Measurements from ENCODE around the gene CHRNB2. TPM values are rescaled to one million over a fixed set of nuclear protein-coding genes. Genes with fewer than 3 reads are reported as not detected.

CHRNB2 gene
- total RNA-seq, 1 donor from 2014 or later, result 0.11 TPM

- Mint-ChIP-seq H3K36me3 (peaks cover 38% of the 10 kb centered on the region), H3K9me3 (no peaks in the 10 kb centered on the region), H3K27me3 (ENCODE audit: insufficient read depth, low read depth) (no peaks in the 10 kb centered on the region), H3K4me3 (no peak overlapping the region), H3K4me1 (peaks cover 21% of the 10 kb centered on the region), H3K27ac (no peak overlapping the region)
- H3K9ac ChIP-seq, result no peak overlapping the region
- H3K4me1 ChIP-seq, result peaks cover 14% of the 10 kb centered on the region
- H3K79me2 ChIP-seq (ENCODE audit: low read depth), result peaks cover 33% of the 10 kb centered on the region
- peaks cover 43% of the 10 kb centered on the region for H4K20me1 ChIP-seq (ENCODE audit: low read depth)
- H2AFZ ChIP-seq (replicated peaks), result no peak overlapping the region
- no peak overlapping the region for H3K4me2 ChIP-seq
- no peak overlapping the region for H3K27ac ChIP-seq
- TF ChIP-seq EZH2phosphoT487 (IDR thresholded peaks at IDR 0.05) (no peak), EZH2 (IDR thresholded peaks at IDR 0.05) (no peak), CTCF (IDR thresholded peaks at IDR 0.05) (no peak)
- DNase-seq (ENCODE audit: low spot score), result no peak
- no peaks in the 10 kb centered on the region for H3K9me3 ChIP-seq (ENCODE audit: low read depth)
- H3K36me3 ChIP-seq, result peaks cover 16% of the 10 kb centered on the region
- H3K27me3 ChIP-seq, result no peaks in the 10 kb centered on the region
- no peak overlapping the region for H3K4me3 ChIP-seq
- H3F3A ChIP-seq (ENCODE audit: low read depth), result no peaks in the 10 kb centered on the region
These were observed 14.2 kb upstream of the CHRNB2 start for GRCh38 chr1:154553056-154554030.

- peaks cover 16% of the 10 kb centered on the region for H3K36me3 ChIP-seq
- no peak overlapping the region for H3K27ac ChIP-seq
- H3K9me3 Mint-ChIP-seq, result no peaks in the 10 kb centered on the region
- H3K79me2 ChIP-seq (ENCODE audit: low read depth), result peaks cover 33% of the 10 kb centered on the region
- no peaks in the 10 kb centered on the region for H3K9me3 ChIP-seq (ENCODE audit: low read depth)
- H3K4me1 Mint-ChIP-seq, result peaks cover 38% of the 10 kb centered on the region
- H3K27me3 ChIP-seq, result no peaks in the 10 kb centered on the region
- H3K27ac Mint-ChIP-seq, result no peak overlapping the region
- peak overlapping the region; percentile 100 for H3K4me3 ChIP-seq
- H3F3A ChIP-seq (ENCODE audit: low read depth), result peaks cover 12% of the 10 kb centered on the region
- H4K20me1 ChIP-seq (ENCODE audit: low read depth), result peaks cover 32% of the 10 kb centered on the region
- H3K4me1 ChIP-seq, result peaks cover 14% of the 10 kb centered on the region
- no peak overlapping the region for H2AFZ ChIP-seq (replicated peaks)
- DNase-seq (ENCODE audit: low spot score), result peak; percentile 66
- H3K4me2 ChIP-seq, result peak overlapping the region; percentile 100
- H3K36me3 Mint-ChIP-seq, result peaks cover 26% of the 10 kb centered on the region
- peaks cover 4% of the 10 kb centered on the region for H3K27me3 Mint-ChIP-seq (ENCODE audit: insufficient read depth, low read depth)
- H3K4me3 Mint-ChIP-seq, result peak overlapping the region; percentile 94
- no peak overlapping the region for H3K9ac ChIP-seq
- TF ChIP-seq EZH2 (IDR thresholded peaks at IDR 0.05), result no peak
- TF ChIP-seq EZH2phosphoT487 (IDR thresholded peaks at IDR 0.05), result no peak
- no peak for TF ChIP-seq CTCF (IDR thresholded peaks at IDR 0.05)
These were observed 11.2 kb upstream of the CHRNB2 start for GRCh38 chr1:154556422-154556821.

- H3K4me3 ChIP-seq, result peak overlapping the region; percentile 100
- H3K4me3 Mint-ChIP-seq, result peak overlapping the region; percentile 94
- H3K4me1 Mint-ChIP-seq, result peaks cover 42% of the 10 kb centered on the region
- H3K36me3 ChIP-seq, result peaks cover 16% of the 10 kb centered on the region
- H3K9ac ChIP-seq, result peak overlapping the region; percentile 86
- H3K36me3 Mint-ChIP-seq, result peaks cover 23% of the 10 kb centered on the region
- peaks cover 14% of the 10 kb centered on the region for H3K4me1 ChIP-seq
- peak overlapping the region; percentile 95 for H3K27ac Mint-ChIP-seq
- no peaks in the 10 kb centered on the region for H3K9me3 ChIP-seq (ENCODE audit: low read depth)
- TF ChIP-seq EZH2phosphoT487 (IDR thresholded peaks at IDR 0.05), result no peak
- TF ChIP-seq EZH2 (IDR thresholded peaks at IDR 0.05), result no peak
- no peak for TF ChIP-seq CTCF (IDR thresholded peaks at IDR 0.05)
- no peak overlapping the region for H3K27ac ChIP-seq
- H3F3A ChIP-seq (ENCODE audit: low read depth), result peaks cover 12% of the 10 kb centered on the region
- H2AFZ ChIP-seq (replicated peaks), result no peak overlapping the region
- no peaks in the 10 kb centered on the region for H3K27me3 ChIP-seq
- peak overlapping the region; percentile 100 for H3K4me2 ChIP-seq
- DNase-seq (ENCODE audit: low spot score), result no peak
- H3K27me3 Mint-ChIP-seq (ENCODE audit: insufficient read depth, low read depth), result peaks cover 4% of the 10 kb centered on the region
- no peaks in the 10 kb centered on the region for H3K9me3 Mint-ChIP-seq
- peaks cover 33% of the 10 kb centered on the region for H3K79me2 ChIP-seq (ENCODE audit: low read depth)
- peaks cover 32% of the 10 kb centered on the region for H4K20me1 ChIP-seq (ENCODE audit: low read depth)
These were observed 10.2 kb upstream of the CHRNB2 start for GRCh38 chr1:154557248-154557938.

Measured in neural progenitor cell (in vitro differentiated cells).